PFSK-1 (cell line): Measurements from ENCODE around the gene ZYX.

ENCODE experiments used
- FOXP2 ChIP-seq: optimal IDR thresholded peaks from 2 replicates; pipeline ENCODE3; 2011; ENCODE audit warnings: borderline replicate concordance, control low read depth, inconsistent platforms; ENCODE audit not compliant: insufficient read depth; ENCODE audit errors: extremely low read length, extremely low read depth
- POLR2AphosphoS5 ChIP-seq: IDR thresholded peaks from 2 replicates; pipeline ENCODE4 v1.6.1; 2012; ENCODE audit warnings: low read depth, mild to moderate bottlenecking, control low read depth, low read length, moderate library complexity
- SIN3A ChIP-seq: IDR thresholded peaks from 2 replicates; pipeline ENCODE4 v1.6.1; 2012; ENCODE audit warnings: mild to moderate bottlenecking, low read length, moderate library complexity, borderline replicate concordance; ENCODE audit not compliant: insufficient read depth
- TAF1 ChIP-seq: IDR thresholded peaks from 2 replicates; pipeline ENCODE4 v1.6.1; 2012; ENCODE audit warnings: low read length, control low read depth, borderline replicate concordance; ENCODE audit not compliant: insufficient read depth
- TF ChIP-seq, protein P1 (sequence below), 2 experiments: IDR thresholded peaks; 2 replicates each; pipeline versions ENCODE4 v1.6.1 to v1.8.0; 2011 to 2012; ENCODE audit warnings: low read depth in 2 of 2, low read length in 2 of 2, control low read depth in 1 of 2, inconsistent platforms in 1 of 2, mild to moderate bottlenecking in 1 of 2, moderate library complexity in 1 of 2; ENCODE audit not compliant: insufficient read depth in 1 of 2

Gene ZYX

DNA sequence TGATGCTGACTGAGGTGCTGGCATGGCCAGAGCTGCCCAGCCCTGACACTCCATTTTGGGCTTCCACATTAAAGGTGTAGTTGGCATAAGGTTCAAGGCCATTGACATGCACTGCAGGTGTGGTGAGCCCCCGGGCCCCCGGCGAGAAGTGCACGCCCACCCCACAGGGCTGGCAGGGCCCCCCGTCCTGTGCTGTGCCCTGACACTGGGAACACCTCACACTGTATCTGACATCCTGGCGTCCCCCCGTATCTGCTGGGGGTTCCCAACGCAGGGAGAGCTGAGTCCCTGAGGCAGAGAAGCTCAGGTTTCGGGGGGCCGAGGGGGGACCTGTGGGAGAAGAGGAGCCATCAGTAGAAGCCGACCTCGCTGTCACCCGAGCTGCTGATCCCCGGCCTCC, 17.5 kb downstream of the ZYX start:
- TF ChIP-seq, protein P1, sequence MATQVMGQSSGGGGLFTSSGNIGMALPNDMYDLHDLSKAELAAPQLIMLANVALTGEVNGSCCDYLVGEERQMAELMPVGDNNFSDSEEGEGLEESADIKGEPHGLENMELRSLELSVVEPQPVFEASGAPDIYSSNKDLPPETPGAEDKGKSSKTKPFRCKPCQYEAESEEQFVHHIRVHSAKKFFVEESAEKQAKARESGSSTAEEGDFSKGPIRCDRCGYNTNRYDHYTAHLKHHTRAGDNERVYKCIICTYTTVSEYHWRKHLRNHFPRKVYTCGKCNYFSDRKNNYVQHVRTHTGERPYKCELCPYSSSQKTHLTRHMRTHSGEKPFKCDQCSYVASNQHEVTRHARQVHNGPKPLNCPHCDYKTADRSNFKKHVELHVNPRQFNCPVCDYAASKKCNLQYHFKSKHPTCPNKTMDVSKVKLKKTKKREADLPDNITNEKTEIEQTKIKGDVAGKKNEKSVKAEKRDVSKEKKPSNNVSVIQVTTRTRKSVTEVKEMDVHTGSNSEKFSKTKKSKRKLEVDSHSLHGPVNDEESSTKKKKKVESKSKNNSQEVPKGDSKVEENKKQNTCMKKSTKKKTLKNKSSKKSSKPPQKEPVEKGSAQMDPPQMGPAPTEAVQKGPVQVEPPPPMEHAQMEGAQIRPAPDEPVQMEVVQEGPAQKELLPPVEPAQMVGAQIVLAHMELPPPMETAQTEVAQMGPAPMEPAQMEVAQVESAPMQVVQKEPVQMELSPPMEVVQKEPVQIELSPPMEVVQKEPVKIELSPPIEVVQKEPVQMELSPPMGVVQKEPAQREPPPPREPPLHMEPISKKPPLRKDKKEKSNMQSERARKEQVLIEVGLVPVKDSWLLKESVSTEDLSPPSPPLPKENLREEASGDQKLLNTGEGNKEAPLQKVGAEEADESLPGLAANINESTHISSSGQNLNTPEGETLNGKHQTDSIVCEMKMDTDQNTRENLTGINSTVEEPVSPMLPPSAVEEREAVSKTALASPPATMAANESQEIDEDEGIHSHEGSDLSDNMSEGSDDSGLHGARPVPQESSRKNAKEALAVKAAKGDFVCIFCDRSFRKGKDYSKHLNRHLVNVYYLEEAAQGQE (IDR thresholded peaks at IDR 0.05; ENCODE audit: insufficient read depth in 1 of 2, low read depth in 2 of 2, low read length in 2 of 2), result no peak
- TF ChIP-seq TAF1 (no peak), POLR2AphosphoS5 (no peak), FOXP2 (no peak)

DNA sequence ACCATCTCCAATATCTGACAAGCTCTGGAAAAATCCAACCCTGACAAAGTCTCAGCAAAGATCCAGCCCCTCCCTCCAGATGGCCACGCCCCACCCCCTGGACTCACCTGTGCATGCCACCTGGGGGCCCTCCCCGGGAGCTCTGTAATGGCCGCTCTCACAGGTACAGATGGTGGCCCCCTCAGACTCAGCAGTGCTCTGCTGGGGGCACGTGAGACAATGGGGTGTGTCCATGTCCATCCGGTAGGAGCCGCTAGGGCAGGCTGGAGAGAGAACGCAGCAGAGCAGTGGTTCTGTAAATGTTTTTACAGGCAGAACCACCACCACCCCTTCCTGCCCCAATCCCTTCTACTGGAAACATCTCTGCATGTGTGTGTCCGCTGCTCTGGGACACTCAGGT, 18.0 kb downstream of the ZYX start:
- TF ChIP-seq POLR2AphosphoS5 (no peak), FOXP2 (no peak), TAF1 (no peak), SIN3A (no peak)
- TF ChIP-seq, protein P1 (IDR thresholded peaks at IDR 0.05; ENCODE audit: insufficient read depth in 1 of 2, low read depth in 2 of 2, low read length in 2 of 2), result no peak

DNA sequence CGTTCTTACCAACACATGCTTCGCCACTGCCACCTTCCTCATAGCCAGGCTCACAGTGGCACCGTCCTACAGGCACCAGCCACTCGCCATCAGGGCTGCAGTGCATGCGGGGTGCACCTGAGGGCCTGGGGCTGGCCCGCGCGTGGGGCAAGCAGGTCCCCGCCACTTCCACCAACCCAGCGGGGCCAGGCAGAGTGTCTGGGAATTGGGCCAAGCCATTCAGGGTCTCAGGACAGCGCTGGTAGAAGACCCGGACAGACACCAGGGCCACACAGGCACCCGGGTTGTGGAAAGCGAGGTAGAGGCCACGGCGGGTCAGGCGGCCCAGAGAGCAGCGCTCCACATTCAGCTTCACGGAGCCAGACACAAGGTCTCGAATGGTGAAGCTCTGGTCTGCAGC, 18.5 kb downstream of the ZYX start:
- TF ChIP-seq TAF1 (no peak), SIN3A (no peak), FOXP2 (no peak), POLR2AphosphoS5 (no peak)
- TF ChIP-seq, protein P1 (IDR thresholded peaks at IDR 0.05; ENCODE audit: insufficient read depth in 1 of 2, low read depth in 2 of 2, low read length in 2 of 2), result no peak

DNA sequence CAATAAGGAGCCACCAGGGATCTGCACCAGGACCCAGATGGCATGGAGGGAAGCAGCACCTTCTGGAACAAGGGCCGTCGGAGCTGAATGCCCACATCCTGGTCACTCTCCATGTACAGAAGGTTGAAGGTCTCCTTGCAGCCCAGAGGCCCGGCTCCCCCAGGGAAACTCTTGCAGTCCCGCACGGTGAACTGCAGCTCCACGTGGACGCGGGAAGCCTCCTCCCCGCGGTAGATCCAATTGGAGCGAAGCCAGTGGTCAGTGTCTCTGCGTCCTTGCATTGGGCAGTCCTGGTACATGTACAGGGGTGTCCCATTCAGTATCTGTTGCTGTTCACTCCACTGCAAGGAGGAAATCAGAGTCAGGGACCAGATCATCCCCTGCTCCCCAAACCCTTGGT, 20.1 kb downstream of the ZYX start:
- TF ChIP-seq SIN3A (no peak), TAF1 (no peak), POLR2AphosphoS5 (no peak), FOXP2 (no peak)
- TF ChIP-seq, protein P1 (IDR thresholded peaks at IDR 0.05; ENCODE audit: insufficient read depth in 1 of 2, low read depth in 2 of 2, low read length in 2 of 2), result no peak
